ENCODE measurements around the gene SERPINB2.

DNA sequence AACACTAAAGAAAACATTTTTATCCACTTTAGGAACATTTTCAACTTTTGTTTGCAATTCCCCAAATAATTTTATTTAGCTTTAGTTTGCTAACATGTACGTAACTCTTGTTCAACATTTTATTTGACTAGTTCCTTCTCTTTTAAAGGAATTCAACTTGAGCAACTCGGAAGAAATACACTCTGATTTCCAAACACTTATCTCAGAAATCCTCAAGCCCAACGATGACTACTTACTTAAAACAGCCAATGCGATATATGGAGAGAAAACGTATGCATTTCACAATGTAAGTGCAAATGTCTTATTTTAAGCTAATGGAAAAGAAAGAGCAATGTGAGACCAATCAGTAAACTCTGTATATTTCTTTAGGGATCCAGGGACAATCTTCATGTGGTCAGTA is 30.3 kb downstream of the SERPINB2 start:
- TF ChIP-seq, protein P1, sequence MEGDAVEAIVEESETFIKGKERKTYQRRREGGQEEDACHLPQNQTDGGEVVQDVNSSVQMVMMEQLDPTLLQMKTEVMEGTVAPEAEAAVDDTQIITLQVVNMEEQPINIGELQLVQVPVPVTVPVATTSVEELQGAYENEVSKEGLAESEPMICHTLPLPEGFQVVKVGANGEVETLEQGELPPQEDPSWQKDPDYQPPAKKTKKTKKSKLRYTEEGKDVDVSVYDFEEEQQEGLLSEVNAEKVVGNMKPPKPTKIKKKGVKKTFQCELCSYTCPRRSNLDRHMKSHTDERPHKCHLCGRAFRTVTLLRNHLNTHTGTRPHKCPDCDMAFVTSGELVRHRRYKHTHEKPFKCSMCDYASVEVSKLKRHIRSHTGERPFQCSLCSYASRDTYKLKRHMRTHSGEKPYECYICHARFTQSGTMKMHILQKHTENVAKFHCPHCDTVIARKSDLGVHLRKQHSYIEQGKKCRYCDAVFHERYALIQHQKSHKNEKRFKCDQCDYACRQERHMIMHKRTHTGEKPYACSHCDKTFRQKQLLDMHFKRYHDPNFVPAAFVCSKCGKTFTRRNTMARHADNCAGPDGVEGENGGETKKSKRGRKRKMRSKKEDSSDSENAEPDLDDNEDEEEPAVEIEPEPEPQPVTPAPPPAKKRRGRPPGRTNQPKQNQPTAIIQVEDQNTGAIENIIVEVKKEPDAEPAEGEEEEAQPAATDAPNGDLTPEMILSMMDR (IDR thresholded peaks at IDR 0.05) = no peak
- TF ChIP-seq POLR2A (IDR thresholded peaks at IDR 0.05) = no peak

All from lower leg skin (tissue), 3 donors.